Dermis microvascular lymphatic vessel endothelial cell (primary cell): ENCODE data around the gene FRMD4B. TPM values are rescaled to one million over a fixed set of nuclear protein-coding genes. Genes with fewer than 3 reads are reported as not detected.

ENCODE experiments used
- DNase-seq, 2 donors: peaks; one replicate each; pipeline versions ENCODE4 v3.0.0 to v3.0.0-alpha.2; 2010; ENCODE audit warnings: low read depth in 2 of 2
- total RNA-seq: library from RNA; depleted of rRNA; stranded (reverse); fragments of >200 nt; gene quantifications from 2 replicates; pipeline ENCODE4 v1.2.1, GENCODE V29; 2014

Gene FRMD4B
- total RNA-seq, 1 donor from 2014 or later = 67.8 TPM

DNA sequence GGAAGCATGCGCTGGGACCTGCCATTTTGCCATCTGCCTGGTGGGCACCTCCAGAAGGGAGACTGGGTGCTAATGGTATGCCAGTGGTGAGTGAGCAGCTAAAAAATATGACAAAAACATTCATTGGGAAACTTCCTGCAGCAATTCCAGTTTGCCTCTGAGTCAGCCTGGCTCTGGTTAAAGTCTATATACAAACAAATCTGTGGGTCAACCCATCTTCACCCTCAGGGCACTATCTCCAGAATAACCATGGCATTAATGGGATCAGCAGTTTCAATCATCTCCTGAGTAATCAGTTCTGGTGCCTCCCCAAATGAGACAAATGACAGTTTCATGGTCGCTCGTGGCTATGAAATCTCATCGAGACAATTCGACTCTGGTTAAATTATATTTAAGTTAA is 21.5 kb downstream of the FRMD4B start:
- peak; percentile 63 to 66 for DNase-seq

DNA sequence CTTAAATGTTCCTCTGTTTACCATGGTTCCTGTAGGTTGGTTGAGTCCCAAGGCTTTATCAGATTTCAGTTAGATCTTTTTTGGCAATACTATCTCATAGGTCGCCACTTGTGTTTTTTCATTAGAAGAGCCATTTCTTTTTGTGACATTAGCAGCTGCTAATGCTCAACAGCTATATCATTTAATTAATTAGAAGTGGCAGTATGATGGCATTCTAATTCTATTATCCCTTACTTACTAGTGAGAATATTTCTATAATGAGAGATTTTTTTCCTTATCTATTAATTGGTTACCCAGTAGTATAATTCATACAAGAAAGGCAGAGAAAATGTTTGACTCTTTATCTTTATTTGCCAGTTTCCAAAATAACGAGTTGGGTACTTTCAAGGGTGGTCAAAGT is 25.2 kb downstream of the FRMD4B start:
- no peak for DNase-seq

DNA sequence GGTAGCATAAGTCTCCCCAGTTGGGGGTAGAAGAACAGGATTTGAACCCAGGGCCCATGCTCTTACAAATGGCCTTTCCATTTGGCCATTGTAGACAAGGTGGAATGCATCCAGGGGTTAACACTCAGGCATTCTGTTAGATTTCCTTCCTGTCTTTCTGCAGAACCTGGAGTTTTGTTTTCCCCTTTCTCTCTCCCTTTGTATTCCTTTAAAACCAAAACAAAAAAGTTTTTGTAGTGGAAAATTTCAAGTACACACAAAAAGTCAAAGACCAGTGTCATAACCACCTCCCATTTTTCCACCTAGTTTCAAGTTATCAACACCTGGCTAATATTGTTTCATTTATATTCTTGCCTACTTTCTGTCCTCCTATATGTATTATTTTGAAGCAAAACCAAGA is 26.0 kb downstream of the FRMD4B start:
- DNase-seq = peak; percentile 90 to 95

DNA sequence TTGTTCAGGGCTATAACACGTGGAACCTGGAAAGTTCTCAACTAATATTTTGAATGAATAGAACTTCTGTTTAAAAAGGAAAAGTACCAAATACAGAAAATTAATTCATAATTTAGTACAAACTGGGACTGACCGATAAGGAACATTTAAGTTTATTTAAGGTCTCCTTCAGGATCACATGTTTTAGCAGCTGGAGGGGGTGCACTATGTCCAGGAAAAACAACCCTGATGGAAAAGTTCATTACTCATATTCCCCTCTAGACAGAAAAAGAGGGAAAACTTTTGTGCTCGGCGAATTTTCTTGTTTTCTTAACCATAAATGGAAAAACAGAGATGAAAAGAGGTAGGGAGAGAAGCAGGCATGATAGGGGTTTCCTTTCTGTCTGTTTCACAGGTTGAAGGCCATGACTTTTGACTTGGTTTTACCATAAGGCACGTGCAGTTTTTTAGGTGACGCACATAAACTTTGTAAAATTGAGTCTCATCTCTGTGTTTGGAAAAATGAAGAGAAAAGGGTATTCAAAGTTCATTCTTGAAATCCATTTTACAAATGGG is 26.5 kb downstream of the FRMD4B start:
- DNase-seq = peak; percentile 71 to 78

DNA sequence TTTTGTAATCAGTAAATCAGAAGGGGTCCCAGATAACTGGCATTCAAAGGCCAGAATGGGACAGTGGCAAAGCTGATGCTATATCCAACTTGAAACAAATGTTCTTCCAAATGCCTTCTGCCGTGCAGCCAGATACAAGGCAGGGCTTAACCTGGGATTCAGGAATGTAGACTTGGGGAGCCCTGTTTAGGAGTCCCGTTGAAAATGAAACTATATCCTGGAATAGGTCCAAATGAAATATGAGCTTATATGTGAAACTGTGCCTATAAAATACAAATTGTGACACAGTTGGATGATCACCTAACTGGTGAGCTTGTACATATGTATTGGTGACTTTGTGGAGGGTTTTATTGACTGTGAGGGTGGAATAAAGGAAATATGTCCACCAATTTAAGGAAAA is 28.7 kb downstream of the FRMD4B start:
- peak; percentile 47 to 52 for DNase-seq

DNA sequence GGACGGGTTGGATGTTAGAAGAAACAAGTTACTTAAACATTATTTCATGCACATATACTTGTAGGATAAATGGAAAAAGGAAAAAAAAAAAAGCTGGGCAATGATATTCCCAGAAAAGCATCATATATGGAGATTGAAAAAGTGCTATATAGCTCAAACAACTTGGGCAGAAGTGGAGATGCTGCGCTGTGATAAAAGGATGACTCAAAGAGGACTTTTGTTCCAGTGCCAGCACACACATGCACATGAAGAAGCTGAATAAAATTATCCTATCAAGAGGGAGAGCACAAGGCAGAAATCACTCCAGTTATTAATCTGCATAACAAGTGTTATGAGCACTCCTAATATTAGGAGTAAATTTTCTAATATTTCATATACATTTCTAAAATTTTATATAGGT is 30.9 kb downstream of the FRMD4B start:
- peak in 1 of 2 donors; percentile 76 for DNase-seq

DNA sequence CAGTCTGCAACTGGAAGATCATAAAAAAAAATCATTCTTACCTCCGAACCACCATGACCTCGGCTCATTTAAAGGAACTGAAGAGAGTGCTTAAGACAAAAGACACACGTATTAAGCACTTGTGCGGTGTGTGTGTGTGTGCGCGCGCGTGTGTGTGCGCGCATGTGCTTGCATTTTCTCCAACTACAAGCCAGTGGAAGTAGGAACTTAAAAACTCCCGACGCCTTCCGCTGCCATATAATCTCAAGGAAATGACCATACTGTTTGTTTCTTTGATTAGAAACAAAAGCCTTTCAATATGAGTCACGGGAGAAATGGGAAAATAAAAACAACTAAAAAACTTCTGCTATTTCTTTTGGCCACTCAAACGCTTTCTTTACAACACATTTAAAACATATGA is 32.4 kb downstream of the FRMD4B start:
- DNase-seq = peak in 1 of 2 donors; percentile 94

DNA sequence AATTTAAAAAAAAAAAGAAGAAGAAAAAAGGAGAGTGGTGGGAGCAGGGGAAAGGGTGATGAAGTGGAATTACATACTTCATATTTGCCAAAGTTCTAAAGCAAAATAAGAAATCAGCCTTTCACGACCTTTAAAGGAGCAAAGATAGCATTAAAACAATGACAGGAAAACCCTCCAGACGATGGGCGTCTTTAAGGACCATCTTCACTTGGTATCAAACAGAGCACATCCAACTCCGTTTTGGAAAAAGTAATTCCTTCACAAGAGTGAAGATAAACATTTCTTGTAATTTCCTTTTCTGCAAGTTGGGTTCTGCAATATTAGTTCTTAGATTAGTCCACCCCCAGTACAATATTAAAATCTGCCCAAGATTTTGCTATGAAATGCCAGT is 32.8 kb downstream of the FRMD4B start:
- no peak for DNase-seq

DNA sequence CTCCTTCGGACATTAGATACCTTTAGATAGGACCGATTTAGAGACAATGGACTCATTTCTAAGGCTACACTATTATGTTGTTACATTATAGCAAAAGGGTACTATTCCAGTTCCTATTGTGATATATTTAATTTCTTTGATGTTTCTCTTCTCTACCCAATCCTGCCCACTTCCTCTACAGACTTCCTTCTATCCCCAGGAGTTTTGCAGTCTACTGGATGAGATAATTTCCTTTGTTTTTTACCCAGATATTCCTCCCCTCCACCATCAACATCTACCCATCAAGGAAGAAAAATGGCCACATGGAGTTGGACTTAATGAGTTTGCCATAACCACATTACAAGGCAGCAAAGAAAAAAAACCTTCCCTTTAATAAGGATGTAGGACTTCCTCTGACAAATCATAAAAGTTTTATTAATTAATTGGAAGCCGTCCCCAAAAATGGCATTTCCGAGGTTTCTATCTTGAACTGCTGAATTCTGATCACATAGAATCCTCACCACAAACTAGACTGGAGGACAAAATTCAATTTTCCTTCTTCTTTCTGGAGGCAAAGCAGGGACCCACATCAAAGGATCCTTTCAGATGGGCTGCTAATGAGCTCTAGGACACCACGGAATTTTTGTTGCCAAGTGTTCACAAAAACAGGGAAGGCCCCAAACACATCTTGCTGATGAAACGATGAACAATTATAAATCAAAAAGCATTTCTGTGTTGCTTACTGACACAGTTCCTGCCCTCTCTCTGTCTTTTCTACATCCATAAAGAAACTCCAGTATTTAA is 33.4 kb downstream of the FRMD4B start:
- DNase-seq = peak in 1 of 2 donors; percentile 82

DNA sequence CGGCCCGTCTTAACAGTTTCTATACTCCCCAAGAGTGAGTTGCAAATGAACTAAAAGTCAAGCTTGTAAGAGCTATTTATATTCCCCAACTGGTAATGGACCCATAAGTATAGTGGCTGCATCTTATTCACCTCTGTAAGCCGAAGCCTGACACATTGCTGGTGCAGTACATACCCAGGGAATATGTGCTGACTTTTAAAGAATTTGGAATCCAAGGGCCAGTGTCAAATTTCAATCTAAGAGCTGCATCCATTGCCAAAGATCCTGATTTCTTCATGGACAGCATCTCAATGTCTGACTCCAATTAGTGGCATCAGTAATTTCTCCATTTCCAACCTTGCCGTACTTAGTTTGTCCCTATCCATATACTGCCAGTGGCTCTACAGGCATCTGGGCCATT is 42.0 kb downstream of the FRMD4B start:
- DNase-seq = no peak

DNA sequence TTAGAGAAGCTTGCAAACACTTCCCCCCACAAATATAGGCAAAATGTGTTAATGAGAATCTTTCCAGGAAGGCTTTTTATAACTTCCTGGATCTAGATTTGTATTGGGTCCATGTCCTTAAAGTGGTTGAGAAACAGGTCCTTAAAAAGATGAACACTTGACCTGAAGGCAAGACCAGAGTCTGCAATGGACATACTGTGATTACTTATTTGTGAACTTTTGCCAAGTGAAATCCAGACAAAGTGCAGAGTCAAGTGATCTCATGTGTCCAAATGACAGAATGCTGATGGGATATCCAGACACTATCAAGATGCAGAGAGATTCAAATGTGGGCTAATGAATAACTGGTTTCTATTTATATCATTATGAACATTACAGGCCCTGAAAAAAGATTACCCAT is 43.8 kb downstream of the FRMD4B start:
- DNase-seq = no peak

DNA sequence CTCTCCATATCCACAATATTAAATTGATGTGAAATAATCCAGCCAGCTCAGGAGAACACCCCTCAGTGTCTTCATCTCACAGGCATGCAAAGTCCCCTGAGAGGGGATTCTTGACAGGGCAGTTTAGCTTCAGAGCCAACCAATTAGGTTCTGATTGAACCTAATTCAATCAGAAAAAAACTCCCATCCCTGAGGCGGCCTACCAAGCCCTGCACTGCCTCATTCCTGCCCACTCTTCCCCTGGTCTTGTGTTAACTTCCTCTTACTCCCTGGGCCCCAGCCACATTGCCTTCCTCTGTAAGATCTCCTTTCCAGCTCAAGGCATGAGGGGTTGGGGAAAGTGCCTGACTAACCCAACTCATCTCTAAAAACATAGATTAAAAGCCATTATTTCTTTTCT is 46.1 kb downstream of the FRMD4B start:
- DNase-seq = no peak

DNA sequence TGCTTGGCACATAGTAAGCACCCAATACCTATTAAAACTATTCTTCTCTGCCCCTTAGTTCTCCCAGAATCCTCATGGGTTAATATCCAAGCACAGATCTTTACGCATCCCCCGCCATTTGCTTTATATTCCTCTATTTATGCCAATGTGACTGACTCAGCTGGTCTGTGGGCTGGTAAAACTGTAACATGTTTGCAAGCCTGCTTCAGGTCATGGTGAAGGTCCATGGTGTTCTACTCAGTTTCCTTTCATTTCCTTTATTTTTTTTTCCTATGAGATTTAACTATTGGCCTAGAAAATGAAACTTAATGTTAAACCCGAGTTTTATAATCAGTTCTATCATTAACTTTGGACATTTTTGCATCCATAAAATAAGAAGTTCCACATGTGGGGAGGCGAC is 47.0 kb downstream of the FRMD4B start:
- no peak for DNase-seq

DNA sequence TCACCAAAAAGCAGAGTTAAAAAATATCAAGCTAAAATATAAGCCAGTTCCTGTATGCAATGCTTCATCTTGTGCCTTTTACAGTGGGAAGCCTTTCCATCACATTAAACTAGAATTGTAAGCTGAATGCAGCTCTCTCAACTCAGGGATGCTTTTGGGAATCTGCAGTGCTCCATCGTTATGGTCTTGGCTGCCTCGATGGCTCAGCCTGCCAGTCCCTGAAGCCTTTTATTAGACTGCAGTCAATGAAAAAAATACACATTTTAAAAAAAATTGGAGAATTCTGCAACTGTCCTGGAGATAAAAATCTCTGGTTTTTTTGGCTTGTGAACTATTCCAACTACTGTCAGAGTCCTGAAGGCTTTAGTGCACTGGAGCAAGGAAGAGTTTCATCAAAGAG is 53.0 kb downstream of the FRMD4B start:
- no peak for DNase-seq

DNA sequence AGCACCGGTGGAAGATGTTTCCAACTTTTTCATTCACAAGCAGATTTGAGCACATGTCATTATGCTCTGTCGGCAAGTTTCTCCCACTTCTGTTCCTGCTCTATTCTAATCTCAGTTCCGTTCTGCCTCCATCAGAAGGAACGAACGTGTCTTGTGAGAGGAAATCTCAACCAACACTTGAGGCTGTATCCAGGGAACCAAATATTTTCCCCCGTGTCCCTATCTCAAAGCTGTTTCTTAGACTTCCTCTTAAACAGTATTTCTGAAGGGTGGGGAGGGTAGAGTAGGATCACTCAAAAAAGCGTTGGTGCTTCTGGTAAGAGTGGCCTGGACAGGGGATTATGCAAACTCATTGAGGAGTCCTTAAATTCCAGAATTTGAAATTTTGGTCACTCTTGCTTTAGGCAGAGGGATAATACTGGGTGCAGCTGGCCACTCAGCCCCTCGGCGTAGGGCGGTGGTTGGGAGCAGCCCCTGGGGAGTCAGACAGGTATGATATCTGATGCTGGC is 54.9 kb downstream of the FRMD4B start:
- DNase-seq = no peak

DNA sequence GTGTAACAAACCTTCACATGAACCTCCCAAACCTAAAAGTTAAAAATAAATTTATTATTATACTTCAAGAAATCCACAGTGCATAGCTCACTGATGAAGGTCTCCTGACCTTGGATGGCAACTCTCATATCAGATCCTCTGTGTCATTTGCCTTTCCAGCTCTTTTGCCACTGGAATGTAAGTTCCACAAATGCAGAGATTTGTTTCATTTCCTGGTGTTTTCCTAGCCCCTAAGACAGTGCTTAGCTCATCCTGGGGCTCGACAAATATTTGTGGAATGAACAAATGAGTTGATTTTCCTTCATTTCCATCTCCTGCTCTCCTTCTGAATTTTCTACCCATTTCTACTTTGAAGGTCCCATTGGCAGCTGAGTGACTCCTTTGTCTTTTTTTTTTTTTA is 56.0 kb downstream of the FRMD4B start:
- DNase-seq = peak in 1 of 2 donors; percentile 40

DNA sequence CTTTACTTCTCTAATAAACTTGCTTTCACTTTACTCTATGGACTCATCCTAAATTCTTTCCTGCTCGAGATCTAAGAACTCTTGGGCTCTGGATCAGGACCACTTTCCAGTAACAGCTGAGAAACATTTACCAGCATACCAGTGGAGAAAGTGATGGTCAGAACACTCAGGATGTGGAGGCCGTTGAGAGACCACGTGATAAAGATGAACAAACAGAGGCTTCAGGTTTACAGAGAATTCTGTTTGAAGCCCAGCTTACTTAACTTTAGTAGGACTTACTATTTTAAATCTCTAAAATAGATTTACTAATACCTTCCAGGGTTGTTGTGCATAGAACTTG is 57.0 kb downstream of the FRMD4B start:
- no peak for DNase-seq

DNA sequence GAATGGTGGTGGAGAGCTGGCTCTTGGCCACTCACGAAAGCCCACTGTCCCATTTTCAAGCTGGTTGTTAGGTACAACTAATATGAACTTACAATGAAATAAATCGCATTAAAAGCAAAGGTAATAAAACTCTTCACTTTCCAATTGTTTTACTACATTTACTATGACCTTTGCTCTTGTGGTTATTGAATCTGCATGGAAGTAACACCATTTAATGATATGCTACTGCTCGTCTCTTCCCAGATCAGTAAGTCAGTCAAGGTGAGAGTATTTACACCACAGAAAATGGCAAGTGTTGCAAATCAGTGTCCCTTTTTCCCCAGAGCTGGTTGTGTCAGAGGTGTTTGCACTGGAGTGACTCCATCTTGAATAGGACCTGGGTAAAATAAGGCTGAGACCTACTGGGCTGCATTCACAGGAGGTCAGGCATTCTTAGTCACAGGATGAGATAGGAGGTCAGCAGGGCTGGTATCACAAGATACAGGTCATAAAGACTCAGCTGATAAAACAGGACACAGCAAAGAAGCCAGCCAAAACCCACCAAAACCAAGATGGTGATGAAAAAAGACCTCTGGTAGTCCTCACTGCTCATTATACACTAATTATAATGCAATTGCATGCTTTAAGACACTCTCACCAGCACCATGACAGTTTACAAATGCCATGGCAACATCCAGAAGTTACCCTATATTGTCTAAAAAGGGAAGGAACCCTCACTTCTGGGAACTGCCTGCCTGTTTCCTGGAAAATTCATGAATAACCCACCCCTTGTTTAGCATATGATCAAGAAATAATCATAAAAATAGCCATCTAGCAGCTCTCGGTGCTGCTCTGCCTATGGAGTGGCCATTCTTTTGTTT is 57.6 kb downstream of the FRMD4B start:
- DNase-seq = no peak

DNA sequence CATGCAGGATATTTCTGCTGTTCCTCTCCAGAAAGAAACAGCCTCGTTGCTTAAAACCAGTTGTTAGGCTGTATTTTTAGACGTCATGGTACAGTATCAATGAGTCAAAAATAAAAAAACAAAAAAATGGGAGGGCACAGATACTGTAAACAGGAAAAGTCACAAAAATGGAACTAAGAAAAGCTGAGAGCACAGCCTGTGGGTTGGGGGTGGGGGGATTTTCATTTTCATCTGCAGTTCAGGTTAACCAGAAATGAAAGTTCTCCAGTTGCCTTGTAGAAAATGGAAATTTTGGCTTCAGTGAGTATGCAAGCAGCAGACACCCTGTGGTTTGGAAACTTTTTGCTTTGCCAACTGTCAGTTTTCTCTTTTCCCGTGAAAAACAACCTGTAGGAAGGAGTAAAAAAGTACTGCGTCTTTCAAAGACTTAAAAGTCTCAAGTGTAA is 59.0 kb downstream of the FRMD4B start:
- DNase-seq = peak; percentile 30 to 37

DNA sequence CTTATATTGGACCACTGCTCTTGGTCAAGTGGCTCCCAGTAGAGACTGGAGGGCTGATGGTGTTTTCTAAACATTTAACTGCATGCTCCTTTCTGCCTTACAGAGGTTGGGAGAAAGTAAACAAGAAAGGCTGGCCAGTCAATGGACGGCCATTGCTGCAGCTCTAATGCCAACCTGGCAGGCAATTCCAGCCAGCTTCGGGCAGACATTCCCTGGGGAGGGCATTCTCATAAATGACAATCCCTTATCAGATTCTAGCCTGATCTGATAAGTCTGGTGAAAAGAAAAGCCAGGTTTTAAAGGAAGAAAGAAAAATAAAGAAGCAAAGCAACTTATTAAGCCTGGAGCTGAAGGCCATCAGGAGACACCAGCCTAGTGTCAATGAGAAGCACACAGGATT is 60.7 kb downstream of the FRMD4B start:
- DNase-seq = no peak

DNA sequence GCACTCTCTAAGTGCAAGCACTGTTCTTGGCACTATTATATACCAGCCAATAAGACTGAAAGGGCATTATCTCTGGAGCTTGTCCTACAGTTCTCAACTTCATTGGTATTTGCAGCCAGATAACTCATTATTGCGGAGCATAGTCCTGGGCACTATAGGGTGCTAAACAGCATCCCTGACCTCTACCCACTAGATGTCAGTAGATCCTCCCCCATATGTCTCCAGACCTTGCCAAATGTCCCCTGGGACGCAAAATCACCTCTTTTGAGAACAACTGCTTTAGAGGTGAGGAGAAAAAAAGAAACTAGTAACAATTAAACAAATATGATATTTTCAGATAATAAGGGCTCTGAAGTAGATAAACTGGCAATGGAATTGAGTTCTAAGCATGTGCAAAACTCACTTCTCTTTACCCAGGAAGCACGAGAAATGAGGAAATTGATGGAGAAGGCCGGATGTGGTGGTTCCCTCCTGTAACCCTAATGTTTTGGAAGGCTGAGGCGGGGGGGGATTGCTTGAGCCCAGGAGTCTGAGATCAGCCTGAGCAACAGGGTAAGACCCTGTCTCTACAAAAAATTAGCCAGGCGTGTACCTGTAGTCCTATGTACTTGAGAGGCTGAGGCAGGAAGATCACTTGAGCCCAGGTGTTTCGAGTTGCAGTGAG is 61.4 kb downstream of the FRMD4B start:
- no peak for DNase-seq

DNA sequence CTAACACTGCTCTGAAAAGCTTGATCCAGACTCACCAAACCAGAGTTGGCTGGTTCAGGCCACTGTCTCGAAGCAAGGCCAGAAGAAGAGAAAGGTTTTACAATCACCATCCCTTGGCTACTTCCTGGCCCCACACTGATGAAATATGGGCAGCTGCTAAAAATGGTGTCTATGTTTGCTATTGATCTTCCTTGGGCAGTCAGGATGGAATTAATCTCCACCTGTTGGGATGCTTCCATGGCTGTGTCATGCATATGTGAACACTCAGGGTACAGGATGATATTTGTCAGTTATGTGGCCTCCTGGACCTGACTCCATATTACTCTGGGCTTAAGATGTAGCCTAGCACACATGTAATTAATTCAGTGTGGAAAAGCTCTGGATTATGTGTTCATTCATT is 61.9 kb downstream of the FRMD4B start:
- no peak for DNase-seq
